ENCODE measurements around the gene LIMK2. TPM values are rescaled to one million over a fixed set of nuclear protein-coding genes. Genes with fewer than 3 reads are reported as not detected.

Gene LIMK2
- total RNA-seq (2022; extraction: Qiagen RNA extraction; ENCODE audit: low read depth), result 7.1 to 8.6 TPM (median 7.8 TPM) in 5 replicates

DNA sequence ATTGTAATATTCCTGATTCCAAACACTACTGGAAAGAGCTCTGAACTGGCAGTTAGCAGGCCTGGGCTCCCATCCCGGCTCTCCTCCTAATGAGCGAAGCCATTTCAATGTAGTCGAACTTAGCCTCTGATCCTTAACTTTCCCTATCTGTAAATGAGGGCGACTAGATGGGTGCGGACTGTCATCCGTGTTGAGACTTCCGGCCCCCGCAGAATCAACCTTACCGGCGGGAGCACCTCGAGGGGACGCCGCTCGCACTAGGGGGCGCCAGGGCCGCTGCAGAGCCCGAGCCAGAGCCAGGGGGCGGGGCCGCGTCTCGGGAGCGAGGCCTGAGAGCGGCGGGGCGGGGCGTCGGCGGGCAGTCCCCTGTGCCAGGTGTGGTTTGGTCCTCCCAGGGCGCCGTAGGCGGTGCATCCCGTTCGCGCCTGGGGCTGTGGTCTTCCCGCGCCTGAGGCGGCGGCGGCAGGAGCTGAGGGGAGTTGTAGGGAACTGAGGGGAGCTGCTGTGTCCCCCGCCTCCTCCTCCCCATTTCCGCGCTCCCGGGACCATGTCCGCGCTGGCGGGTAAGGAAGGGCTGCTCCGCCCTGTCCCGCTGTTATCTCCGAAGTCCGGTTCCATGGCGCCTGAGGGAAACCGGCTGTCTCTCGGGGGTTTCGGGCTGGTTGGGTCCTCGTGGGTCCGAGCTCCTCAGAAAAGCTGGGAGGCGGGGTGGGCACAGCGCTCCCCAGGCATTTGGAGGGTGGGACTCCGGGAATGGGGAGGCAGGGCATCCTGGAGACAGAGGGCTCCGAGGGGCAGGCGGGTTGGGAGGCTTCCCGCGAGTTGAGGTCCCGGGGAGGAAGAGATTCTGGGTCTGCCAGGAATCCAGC lies at the start of gene LIMK2:
Gene LIMK2, plus strand, starts transcription at position 437 of the 869 bp plus-strand sequence. Its CDS starts 111 bp downstream, at position 548.

DNA sequence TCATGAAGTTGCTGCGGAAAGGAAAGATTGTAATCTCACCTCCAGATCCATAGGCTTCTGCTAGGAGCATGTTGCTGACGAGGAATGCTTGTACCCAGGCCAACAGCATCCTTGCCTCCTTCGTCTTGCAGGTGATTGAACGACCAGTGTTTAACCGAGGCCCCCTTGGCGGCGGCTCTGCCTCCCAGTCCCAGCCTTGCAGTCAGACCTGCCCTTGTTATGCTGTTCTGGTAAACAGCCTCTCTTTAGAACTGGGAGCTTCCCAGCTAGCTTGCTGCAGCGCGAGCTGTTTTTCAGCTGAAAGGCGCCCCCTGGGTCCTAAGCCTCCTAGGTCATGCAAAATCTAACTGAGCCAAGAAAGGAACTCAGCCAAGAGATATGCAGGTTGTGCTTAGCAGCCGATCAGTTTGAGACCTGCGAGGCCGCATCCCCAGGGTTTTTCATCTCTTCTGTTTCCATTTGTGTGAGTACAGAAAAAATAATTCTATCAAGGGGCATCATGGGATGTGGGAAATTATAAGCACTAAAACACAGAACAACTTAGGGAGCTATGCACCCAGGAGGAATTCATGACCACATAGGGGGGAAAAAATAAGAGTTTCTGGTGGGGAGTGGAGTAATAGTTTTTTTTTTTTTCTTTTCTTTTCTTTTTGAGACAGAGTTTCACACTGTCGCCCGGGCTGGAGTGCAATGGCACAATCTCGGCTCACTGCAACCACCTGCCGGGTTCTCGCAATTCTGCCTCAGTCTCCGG lies 80.3 kb downstream of the LIMK2 start, which contains the start of gene PIK3IP1:
Gene PIK3IP1, minus strand, starts transcription at position 253 of the 754 bp plus-strand sequence. Its CDS starts 144 bp downstream, at position 109.

Other genes starting within 250 kb of the LIMK2 start
- 12.2 to 17.5 TPM (median 14.7 TPM) in 5 replicates for gene MORC2, start 243.5 kb upstream of the LIMK2 start, total RNA-seq (2022; extraction: Qiagen RNA extraction; ENCODE audit: low read depth)
- gene TUG1, start 243.0 kb upstream of the LIMK2 start, total RNA-seq (2022; extraction: Qiagen RNA extraction; ENCODE audit: low read depth), result 23.1 to 31.1 TPM (median 29.8 TPM) in 5 replicates
- 15.4 to 31.7 TPM (median 28.8 TPM) in 5 replicates for gene SMTN, start 131.0 kb upstream of the LIMK2 start, total RNA-seq (2022; extraction: Qiagen RNA extraction; ENCODE audit: low read depth)
- 44.3 to 71.4 TPM (median 66.5 TPM) in 5 replicates for gene SELENOM, start 104.7 kb upstream of the LIMK2 start, total RNA-seq (2022; extraction: Qiagen RNA extraction; ENCODE audit: low read depth)
- 0.50 to 0.66 TPM (median 0.57 TPM) in 4 of 5 replicates, not detected in the other for gene INPP5J, start 89.3 kb upstream of the LIMK2 start, total RNA-seq (2022; extraction: Qiagen RNA extraction; ENCODE audit: low read depth)
- gene PLA2G3, start 71.8 kb upstream of the LIMK2 start, total RNA-seq (2022; extraction: Qiagen RNA extraction; ENCODE audit: low read depth), result not detected in 5 replicates
- 22.4 to 25.6 TPM (median 23.8 TPM) in 5 replicates for gene RNF185, start 52.1 kb upstream of the LIMK2 start, total RNA-seq (2022; extraction: Qiagen RNA extraction; ENCODE audit: low read depth)
- 0.58 to 1.1 TPM (median 0.90 TPM) in 5 replicates for gene PIK3IP1, start 80.2 kb downstream of the LIMK2 start, total RNA-seq (2022; extraction: Qiagen RNA extraction; ENCODE audit: low read depth)
- 17.6 to 22.1 TPM (median 21.1 TPM) in 5 replicates for gene PATZ1, start 134.0 kb downstream of the LIMK2 start, total RNA-seq (2022; extraction: Qiagen RNA extraction; ENCODE audit: low read depth)
- 54.5 to 109 TPM (median 59.4 TPM) in 5 replicates for gene DRG1, start 187.3 kb downstream of the LIMK2 start, total RNA-seq (2022; extraction: Qiagen RNA extraction; ENCODE audit: low read depth)

Measured in A549 treated with ZK216348 at 1 μM for 4 hours (cell line).